NCI-H1105 (cell line): ENCODE results near the gene MYL9.

Source experiments
- DNase-seq: peaks from one replicate; lab custom pipeline; 2025; lab: John Stamatoyannopoulos, UW

MYL9 gene

GRCh38 chr20:36584018-36584481 is 42.7 kb downstream of the MYL9 start:
- DNase-seq: no peak

- no peak for DNase-seq
These were observed 44.2 kb downstream of the MYL9 start for GRCh38 chr20:36585410-36586125.

- no peak for DNase-seq
These were observed 46.2 kb downstream of the MYL9 start for GRCh38 chr20:36587388-36588070.

- DNase-seq: no peak
These were observed 50.0 kb downstream of the MYL9 start for GRCh38 chr20:36591281-36591680.

- peak; percentile 27 for DNase-seq
These were observed 50.7 kb downstream of the MYL9 start for GRCh38 chr20:36591854-36592641.

GRCh38 chr20:36593347-36593929 is 52.1 kb downstream of the MYL9 start:
- DNase-seq: no peak

- DNase-seq: no peak
These were observed 58.6 kb downstream of the MYL9 start for GRCh38 chr20:36599912-36600345.
